GM18873 (cell line): ENCODE results near the gene ATP1B1.

Experiments used
- ATAC-seq: cut with Tn5 transposase; IDR thresholded peaks from one replicate; pipeline ENCODE4 v1.9.1; 2021; ENCODE audit warnings: mild to moderate bottlenecking, moderate library complexity, moderate number of reproducible peaks; ENCODE audit not compliant: unreplicated experiment, low FRiP score

The ATP1B1 gene

DNA sequence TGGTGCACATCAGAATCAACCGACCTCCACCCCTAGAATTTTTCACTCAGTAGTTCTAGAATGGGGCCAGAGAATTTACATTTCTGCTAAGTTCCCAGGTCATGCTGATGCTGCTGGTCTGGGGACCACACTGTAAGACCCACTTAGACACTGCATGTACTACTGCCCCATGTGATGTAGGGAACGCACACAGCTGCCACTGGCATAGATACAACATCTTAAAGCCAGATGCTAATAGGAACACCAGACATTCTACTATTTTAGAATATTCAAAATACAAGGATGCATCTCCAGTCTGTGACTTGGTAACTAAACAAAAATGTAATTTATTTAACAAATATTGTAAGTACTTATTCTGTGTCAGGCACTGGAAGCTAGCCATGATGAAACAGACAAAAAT is 14.1 kb upstream of the ATP1B1 start:
- ATAC-seq: no peak

DNA sequence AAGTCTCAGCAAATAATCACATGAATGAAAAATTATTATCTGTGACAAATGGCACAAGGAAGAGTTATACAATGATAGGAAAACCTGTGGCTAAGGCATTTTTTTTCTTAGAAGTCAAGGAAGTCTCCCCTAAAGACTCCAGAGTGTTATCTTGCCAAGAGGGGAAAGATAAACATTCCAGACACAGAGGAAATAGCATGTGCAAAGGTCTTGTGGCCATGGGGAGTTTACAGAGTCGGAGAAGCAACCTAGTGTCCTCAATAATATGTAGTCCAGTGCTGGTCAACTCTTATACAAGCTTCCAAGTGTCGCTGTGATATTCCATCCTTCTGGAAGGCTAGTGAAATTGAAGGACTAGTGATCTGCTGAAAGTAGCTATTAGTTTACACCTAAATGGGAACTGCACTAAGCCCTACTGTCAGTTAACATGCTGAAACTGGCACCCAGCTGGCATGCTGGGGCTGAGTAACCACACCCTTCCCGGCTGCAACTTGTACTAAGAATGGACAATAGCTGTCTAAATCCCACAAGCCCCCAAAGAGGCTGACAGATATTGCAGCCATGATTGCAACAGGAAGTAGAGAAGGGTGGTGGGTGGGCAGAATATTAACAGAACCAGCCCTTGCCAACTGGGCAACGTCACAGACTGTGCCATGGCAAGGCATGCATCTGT is 11.5 kb upstream of the ATP1B1 start:
- ATAC-seq: no peak

DNA sequence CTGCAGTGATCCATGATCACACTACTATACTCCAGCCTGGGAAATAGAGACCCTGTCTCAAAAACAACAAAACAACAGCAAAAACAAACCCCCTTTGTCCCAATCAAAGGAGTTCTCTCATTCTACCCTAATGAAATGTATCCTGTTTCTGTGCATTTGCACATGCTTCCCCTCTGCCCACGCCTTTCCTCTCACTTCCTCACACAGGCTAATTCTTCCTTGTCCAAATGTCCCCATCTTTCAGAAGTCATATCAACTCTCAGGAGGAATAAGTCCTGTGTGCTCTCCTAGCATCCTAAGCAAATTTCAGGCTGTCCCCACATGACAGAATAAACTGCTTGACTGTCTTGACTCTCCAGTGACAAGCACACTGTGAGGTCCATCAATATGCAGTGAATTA is 8.1 kb upstream of the ATP1B1 start:
- no peak for ATAC-seq

DNA sequence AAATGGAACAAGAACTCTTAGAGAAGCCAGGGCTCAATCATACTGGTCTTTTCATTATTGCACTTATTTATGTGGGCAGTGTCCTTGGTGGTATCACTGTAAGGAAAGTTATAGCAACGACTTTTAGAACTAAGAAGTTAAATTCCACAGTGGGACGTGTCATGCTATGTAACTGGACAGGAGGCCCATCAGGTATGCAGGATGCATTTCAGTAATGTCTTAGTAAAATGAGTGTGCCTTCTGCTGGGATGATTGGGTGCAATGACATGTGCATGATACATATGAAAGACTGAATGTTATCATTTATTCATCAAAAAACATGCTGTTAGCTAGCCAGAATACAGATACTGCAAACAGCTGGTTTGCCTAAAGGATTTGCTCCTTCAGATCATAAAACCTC is 6.9 kb upstream of the ATP1B1 start:
- no peak for ATAC-seq

DNA sequence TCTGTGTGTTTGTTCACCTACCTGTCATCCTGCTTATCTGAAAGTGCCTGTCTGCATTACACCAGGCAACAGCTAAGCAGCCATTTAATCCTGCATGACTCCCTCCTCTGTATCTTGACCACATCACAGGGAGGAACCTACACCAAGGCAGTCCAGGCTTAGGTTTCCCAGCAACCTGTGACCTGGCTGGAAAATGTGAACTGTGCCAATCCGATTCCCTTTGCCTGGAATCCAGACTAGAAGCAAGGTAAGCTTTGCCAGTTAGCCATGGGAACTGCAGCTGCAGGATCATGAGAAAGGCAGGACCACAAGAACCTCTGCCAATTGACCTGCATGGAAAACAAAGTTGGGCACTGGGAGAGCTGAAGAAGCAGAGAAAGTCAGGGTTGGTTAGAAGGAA is 6.3 kb upstream of the ATP1B1 start:
- ATAC-seq: no peak

DNA sequence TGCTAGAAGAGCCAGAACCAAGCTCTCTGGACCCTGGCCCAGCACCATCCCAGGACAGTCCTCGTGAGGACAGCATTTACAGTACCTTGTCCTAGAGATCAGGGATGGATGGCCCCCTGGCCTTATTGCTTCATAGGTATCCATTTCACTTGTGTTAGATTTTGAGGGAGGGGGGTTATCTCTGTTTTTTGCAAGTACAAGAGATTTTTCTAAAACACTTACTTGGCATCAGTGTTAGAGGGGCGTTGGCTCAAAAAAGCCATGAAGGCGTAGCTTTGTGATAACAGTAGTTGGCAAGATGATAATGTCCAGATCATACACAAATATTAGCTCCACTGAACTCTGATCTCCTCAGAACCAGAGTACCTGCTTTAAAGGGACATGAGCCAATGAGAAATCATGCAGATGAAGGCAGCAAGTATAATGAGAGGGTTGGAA is 5.8 kb upstream of the ATP1B1 start:
- ATAC-seq: no peak

DNA sequence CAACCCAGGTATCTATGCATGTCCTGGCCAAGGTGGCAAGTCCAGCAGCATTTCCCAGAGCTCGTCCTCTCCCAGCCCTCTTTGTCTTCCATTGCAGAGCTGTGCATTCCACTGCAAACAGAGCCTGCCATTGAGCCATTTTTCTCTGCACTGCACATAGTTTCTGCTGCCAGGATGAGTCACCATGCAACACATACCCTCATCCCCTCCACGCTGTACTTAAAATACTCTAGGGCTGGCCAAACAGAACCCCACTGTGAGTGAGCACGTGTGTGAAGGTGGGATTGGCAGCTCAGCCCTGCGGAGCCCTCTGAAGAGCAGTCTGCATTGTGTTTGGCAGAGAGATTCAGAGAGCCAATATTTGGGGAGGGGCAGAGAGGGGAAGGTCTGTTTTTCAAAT is 3.9 kb upstream of the ATP1B1 start:
- no peak for ATAC-seq

DNA sequence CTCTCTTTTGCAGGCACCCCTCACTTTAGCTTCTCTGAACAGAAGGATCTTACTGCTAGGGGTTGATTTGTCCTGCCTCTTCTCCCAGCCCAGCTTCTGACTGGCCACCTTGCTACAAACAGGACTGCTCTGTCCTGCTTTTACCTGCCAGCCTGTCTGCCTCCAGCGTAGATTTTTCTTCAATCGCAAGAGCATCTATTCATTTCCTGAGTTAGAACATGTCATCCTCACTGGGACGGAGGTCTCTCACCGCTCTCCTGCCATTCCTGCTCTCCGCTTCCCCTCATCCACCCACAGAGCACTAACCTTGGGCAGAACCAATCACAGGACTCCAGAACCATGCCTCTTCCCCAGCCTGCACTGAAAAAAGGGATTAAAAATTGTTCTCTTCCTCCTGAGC is 3.5 kb upstream of the ATP1B1 start:
- ATAC-seq: no peak

DNA sequence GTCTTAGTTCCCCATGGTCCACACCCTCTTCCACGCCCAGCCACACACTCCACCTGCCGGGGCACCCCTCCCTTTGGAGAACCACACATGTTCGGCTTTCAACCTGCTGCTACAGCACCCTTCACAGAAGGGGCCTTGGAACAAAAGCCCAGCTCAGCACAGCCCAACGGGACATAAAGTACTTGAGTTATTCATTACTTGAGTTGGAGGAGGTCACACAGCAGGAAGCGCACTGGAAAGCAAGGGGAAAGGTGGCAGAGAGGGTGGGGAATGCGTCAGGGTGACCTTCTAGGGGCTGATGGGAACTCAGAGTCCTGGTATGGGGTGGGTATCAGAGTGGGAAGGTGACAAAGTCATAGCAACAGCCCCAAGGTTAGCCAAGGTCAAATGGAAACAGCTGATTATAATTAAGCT is 3.0 kb upstream of the ATP1B1 start:
- no peak for ATAC-seq

DNA sequence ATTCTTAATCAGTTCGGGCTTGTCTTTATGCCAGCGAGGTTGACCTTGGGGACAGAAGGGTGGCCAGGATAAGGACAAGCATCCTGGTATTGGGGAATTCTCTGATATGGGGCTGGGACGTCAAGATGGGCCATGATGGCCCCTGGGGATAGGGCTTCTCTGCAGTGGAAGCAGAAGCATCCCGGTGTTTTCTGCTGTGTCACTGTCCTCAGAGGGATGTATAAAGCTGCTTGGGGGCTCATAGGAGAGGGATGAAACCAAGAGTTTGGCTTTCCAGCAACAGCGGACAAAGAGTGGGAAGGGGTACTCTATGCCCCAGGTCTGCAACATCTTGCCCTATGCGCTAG is 1.4 kb upstream of the ATP1B1 start:
- no peak for ATAC-seq

DNA sequence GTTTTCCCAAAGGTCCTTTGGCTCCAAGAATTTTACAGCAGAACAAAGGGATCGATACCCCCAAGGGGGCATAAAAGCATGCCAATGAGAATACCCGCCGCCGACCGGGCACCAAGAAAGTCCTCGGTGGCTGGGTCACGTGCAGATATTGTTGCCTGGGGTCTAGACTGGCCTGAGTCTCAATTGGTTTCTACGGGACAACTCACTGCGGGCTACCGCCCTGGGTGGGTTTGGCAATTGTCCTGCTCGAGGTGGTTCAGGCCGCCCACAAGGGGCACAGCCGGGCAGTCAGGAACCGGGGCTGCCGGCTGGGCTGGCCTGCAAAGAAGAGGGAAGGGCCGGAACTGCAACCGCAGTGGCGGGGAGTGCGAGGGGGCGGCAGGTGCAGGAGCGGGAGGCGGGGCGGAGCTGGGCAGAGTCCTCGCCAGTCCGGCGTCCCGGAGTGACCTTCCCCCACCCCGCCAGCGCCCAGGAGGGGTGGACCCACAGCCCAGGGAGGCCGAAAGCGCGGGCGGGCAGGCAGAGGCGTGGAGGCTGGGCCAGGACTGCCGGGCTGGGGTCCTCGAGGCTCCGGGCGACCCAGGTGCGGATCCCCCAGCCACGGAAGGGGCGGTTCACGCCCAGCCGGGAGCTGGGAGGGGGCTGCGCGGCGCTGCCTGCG is 926 bp upstream of the ATP1B1 start:
- ATAC-seq: peak; percentile 23

DNA sequence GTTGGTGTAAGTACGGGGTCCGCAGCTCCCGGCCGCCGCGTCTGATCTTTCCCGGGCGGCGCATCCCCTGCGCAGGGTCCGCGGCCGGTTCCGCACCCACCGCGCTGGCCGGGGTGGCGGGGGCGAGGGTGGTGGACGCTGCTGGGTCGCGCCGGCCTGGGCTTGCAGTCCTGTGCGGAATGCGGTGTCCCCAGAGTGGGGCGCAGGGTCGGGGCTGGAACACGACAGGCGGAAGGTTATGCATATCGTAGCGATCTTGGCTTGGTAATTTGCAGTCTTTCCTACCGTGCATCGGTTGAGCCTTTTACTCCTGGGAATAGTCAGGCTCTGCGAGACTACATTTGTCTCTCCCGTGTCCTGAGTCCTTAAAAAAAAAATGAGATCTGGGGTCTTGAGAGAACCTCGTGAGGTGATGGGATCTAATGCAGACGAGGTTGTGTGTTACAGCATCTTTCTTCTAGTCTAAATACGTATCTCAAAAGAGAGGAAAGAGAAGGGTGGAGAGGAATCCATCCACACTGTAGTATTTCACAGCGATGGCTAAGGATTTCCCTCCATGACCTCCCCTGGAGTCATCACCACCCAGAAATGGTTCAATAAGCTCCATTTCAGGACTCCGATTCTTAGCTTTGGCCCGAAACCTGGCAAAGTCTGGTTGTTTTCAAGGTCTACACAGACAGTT is 572 bp downstream of the ATP1B1 start:
- ATAC-seq: peak; percentile 1

DNA sequence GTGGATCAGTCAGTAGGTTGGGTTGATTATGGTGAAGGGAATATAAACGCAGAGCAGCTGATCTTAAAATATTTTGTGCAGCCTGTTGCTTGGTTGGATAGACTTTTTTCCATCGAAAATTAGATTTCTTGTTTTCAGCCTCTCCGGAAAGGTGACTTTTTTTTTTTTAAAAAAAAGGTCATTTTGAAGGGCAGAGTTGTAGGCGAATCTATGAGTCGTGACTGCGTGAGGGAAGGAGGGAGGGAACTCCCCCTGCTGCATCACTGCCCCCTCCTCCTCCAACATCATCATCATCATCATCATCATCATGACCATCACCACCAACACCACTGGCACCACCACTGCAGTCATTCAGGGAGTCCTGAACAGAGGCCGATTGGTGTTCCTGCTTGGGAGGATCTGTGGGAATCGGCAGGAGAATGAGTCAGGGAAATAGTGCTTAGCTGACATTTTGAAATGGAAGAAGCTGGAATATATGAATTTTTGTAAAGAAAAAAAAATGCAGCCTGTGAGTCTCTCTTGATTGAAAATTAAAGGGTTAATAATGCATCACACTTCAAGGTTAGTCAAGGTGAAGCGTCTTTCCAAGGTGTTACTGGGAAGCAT is 1.2 kb downstream of the ATP1B1 start:
- ATAC-seq: no peak

DNA sequence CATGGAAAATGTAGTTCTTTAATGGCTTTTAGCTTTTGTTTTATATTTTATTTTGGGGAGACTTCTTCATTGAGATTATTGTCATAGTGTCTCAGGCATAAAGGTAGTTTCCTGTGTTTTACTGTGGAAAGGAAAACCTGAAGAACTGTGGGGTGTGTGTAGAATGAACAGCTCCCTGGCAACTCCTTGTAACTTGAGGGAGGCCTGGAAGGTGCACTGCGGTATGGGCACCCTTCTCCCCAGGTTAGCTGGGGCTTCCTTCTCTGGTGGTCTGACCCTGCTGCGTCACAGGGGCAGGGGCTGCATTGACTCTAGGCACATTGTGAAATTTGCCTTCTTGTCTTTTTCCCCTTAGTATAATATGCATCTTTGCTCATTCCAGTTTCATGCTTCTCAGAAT is 1.7 kb downstream of the ATP1B1 start:
- no peak for ATAC-seq

DNA sequence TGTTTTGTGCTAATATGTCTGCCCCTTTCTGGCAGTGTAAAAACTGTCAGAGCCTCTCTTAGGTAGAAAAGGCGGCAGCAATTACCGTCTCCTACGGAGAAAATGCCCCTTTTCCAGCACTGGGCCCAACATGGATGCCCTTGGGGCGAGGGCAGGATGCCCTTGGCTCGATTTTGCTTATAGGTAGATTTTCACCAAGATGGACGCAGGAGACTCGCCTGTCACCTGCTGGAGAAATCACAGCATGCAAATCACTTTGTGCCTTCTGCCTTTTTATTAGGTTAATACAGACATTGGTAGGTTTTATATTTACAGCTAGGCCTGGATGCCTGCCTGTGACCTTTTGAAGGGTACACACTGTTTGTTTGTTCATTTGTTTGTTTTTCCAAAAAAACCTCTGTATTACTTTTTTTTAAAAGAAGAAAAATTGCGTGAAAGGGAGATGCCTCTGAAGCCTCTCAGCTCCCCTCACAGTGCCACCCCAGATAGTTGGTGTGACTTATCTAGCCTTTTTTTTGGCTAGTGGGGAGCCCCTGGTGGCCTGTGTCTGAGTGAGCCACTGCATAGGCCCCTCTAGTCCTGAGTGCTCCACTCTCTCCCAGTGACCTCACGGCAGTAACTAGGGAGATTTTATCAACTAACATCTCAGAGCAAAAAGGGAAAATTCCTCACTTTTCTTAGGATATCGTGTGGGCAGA is 2.5 kb downstream of the ATP1B1 start:
- no peak for ATAC-seq

DNA sequence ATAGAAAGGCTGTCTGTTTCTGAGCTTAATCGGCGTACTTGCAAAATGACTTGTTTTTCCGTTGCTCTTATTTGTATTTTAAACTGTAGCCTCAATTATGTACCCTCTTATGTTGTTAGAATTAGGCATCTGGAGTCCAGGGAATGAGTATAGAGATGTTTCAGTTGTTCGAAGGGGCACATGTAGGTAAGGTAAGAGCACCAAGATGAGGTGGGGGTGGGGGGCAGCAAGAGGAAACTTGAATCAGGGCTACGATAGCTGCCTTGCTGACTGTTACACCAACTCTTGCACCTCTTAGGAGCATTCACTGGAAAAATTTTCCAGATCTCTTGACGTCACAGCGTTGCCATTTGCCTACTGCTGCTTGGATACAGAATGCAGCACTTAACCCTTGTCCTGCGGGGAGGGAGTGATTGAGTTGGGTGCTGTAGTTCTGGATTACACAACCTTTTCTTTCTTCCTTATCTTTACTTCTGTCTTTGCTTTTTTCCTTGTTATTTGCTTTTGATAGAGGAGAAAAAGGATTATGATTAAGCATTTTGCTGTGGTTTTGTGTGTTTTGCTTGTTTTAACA is 3.2 kb downstream of the ATP1B1 start:
- no peak for ATAC-seq

DNA sequence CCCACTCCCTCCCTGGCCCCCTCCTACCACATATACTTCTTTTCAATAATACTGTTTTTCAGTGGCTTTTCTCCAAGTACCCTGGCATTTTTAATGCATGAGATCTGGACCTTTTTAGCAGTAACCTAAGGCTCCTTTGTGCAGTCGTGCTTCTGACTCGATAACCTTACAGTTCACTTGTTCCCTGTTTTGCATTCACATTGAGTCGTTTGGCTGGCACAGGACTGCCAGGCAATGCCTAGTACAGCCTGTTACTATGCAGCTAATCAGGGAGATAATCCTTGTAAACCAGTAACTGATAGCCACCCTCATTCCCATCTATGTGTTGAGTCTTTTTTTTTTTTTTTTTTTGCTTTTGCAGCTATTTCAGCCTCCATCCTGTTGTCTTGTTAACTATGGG is 3.7 kb downstream of the ATP1B1 start:
- ATAC-seq: no peak

DNA sequence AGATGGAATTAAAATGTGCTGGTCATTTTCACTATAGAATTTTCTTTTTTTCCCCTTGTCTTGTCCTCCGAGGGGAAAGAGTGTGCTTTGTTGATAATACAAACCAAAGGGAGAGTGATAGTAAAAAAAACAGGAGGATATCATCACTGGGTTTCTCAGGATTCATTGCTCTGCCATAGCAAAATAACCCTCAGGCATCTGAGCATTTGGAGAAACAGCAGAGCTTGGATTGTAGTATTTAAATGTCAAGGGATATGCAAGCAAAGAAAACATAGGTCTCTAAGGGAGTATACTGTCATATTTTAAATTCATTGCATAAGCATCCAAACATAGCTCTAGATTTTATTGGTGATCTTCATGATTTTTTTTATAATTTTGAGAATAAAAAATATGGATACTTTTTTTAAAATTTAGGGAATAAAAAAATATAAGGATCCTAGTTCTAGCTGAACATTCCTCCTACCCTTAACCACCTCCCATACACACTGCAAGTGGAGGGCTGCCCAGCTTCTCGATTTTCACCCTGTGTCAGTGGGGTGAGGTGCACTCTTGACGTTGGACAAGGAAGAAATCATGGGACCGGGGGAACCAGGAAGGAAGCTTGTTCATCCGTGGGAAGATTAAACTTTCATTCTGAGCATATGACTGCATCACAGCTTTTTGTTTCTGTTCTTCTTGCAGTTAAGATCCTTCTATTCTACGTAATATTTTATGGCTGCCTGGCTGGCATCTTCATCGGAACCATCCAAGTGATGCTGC is 4.4 kb downstream of the ATP1B1 start:
- ATAC-seq: no peak

DNA sequence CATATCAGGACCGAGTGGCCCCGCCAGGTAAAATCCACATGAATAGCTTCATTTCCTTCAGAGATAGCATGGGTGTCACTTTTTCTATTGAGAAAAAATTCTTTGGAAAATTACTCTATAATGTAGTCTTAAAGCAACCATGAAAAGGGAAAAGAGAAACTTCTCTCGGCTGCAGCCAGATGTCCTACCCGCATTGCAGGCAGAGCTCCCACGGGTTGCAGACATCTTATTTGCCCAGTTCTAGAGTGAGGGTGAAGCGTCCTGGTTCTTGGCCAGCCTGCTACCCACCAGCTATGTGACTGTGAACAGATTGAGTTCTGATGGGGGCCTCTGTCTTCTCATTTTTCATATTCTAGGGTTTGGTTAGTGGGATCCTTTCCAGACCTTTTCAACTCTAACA is 5.0 kb downstream of the ATP1B1 start:
- no peak for ATAC-seq

DNA sequence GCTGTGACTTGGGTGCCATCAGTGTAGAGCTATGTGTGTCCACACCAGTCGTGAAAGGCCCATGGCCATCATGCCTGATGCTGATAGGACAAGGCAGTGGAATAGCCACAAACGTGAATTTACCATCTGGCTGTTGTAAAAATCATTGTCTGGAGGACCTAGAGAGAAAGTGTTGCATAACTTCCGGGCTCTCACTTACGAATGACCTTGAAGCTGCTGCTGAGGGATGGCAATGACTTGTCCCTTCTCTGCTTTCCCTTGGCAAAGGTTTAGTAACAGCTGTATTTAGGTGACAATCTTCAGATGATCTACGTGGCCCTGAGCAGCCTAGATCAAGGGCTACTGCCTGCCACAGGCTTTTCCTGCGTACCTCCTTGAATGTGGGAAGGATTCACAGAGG is 5.8 kb downstream of the ATP1B1 start:
- no peak for ATAC-seq
